HG03439 (cell line): Measurements from ENCODE around the gene AREG.

ENCODE experiments used
- ATAC-seq: cut with Tn5 transposase; IDR thresholded peaks from one replicate; pipeline ENCODE4 v1.9.1; 2021; ENCODE audit warnings: mild to moderate bottlenecking, moderate library complexity; ENCODE audit not compliant: unreplicated experiment

The AREG gene

GRCh38 chr4:74504212-74504611 is 59.3 kb downstream of the AREG start:
- no peak for ATAC-seq
